ENCODE measurements around the gene LRGUK.

The LRGUK gene

GRCh38 chr7:134122980-134123379 is 4.2 kb upstream of the LRGUK start:
- DNase-seq (ENCODE audit: low read depth in 1 of 2, low spot score in 1 of 2): no peak

GRCh38 chr7:134126146-134126545 is 994 bp upstream of the LRGUK start:
- DNase-seq (ENCODE audit: low read depth in 1 of 2, low spot score in 1 of 2): no peak

- DNase-seq (ENCODE audit: low read depth in 1 of 2, low spot score in 1 of 2): no peak
Observed at GRCh38 chr7:134126596-134126965, 559 bp upstream of the LRGUK start.

GRCh38 chr7:134128829-134129228 is 1.7 kb downstream of the LRGUK start:
- DNase-seq (ENCODE audit: low read depth in 1 of 2, low spot score in 1 of 2): no peak

- no peak for DNase-seq (ENCODE audit: low read depth in 1 of 2, low spot score in 1 of 2)
Observed at GRCh38 chr7:134129856-134130523, 2.9 kb downstream of the LRGUK start.

GRCh38 chr7:134134004-134134403 is 6.9 kb downstream of the LRGUK start:
- no peak for DNase-seq (ENCODE audit: low read depth in 1 of 2, low spot score in 1 of 2)

- DNase-seq (ENCODE audit: low read depth in 1 of 2, low spot score in 1 of 2): peak; percentile 2 to 14
Observed at GRCh38 chr7:134140889-134141867, 14.0 kb downstream of the LRGUK start.

- no peak for DNase-seq (ENCODE audit: low read depth in 1 of 2, low spot score in 1 of 2)
Observed at GRCh38 chr7:134141868-134142264, 14.7 kb downstream of the LRGUK start.

- DNase-seq (ENCODE audit: low read depth in 1 of 2, low spot score in 1 of 2): no peak
Observed at GRCh38 chr7:134153493-134154136, 26.5 kb downstream of the LRGUK start.

GRCh38 chr7:134154581-134155130 is 27.5 kb downstream of the LRGUK start:
- no peak for DNase-seq (ENCODE audit: low read depth in 1 of 2, low spot score in 1 of 2)

GRCh38 chr7:134155206-134155605 is 28.1 kb downstream of the LRGUK start:
- DNase-seq (ENCODE audit: low read depth in 1 of 2, low spot score in 1 of 2): no peak

GRCh38 chr7:134155871-134156270 is 28.7 kb downstream of the LRGUK start:
- DNase-seq (ENCODE audit: low read depth in 1 of 2, low spot score in 1 of 2): no peak

- no peak for DNase-seq (ENCODE audit: low read depth in 1 of 2, low spot score in 1 of 2)
Observed at GRCh38 chr7:134165252-134165651, 38.1 kb downstream of the LRGUK start.

- DNase-seq (ENCODE audit: low read depth in 1 of 2, low spot score in 1 of 2): no peak
Observed at GRCh38 chr7:134167250-134167649, 40.1 kb downstream of the LRGUK start.

- no peak for DNase-seq (ENCODE audit: low read depth in 1 of 2, low spot score in 1 of 2)
Observed at GRCh38 chr7:134167841-134168240, 40.7 kb downstream of the LRGUK start.

- DNase-seq (ENCODE audit: low read depth in 1 of 2, low spot score in 1 of 2): no peak
Observed at GRCh38 chr7:134174795-134175261, 47.7 kb downstream of the LRGUK start.

- no peak for DNase-seq (ENCODE audit: low read depth in 1 of 2, low spot score in 1 of 2)
Observed at GRCh38 chr7:134175334-134176036, 48.3 kb downstream of the LRGUK start.

GRCh38 chr7:134176037-134176350 is 48.9 kb downstream of the LRGUK start:
- no peak for DNase-seq (ENCODE audit: low read depth in 1 of 2, low spot score in 1 of 2)

GRCh38 chr7:134179036-134180011 is 52.2 kb downstream of the LRGUK start:
- no peak for DNase-seq (ENCODE audit: low read depth in 1 of 2, low spot score in 1 of 2)

GRCh38 chr7:134180376-134180775 is 53.2 kb downstream of the LRGUK start:
- DNase-seq (ENCODE audit: low read depth in 1 of 2, low spot score in 1 of 2): no peak

Measured in stimulated activated CD4-positive, alpha-beta T cell treated with anti-CD3 and anti-CD28 coated beads, Interleukin-15, amount 100 ng/mL, for 1 hour (primary cell).